Muscle of arm (tissue), 12 donors: Measurements from ENCODE around the gene PPP1CA. TPM values are rescaled to one million over a fixed set of nuclear protein-coding genes. Genes with fewer than 3 reads are reported as not detected.

Experiments used
- DNase-seq: peaks from one replicate; pipeline ENCODE4 v3.0.0-alpha.2; 2013
- polyA plus RNA-seq, 12 donors: library from polyadenylated mRNA; unstranded; fragments of 120-200 nt; gene quantifications; one replicate each; pipeline ENCODE4 v1.2.1, GENCODE V29; 2013; ENCODE audit not compliant: insufficient read length in 12 of 12

The PPP1CA gene
- polyA plus RNA-seq, 12 donors, result 92.1 to 180 (median 109) TPM; not detected in 1

GRCh38 chr11:67371189-67371910, 30.3 kb downstream of the PPP1CA start:
- DNase-seq, result no peak

GRCh38 chr11:67370351-67371076, 31.1 kb downstream of the PPP1CA start:
- DNase-seq, result no peak

- DNase-seq, result no peak
Measured at GRCh38 chr11:67369801-67370284, 31.8 kb downstream of the PPP1CA start.

- no peak for DNase-seq
Measured at GRCh38 chr11:67369275-67369674, 32.4 kb downstream of the PPP1CA start.

GRCh38 chr11:67368621-67369020, 33.0 kb downstream of the PPP1CA start:
- DNase-seq, result no peak

GRCh38 chr11:67367761-67368227, 33.9 kb downstream of the PPP1CA start:
- DNase-seq, result no peak

GRCh38 chr11:67366961-67367760, 34.5 kb downstream of the PPP1CA start:
- no peak for DNase-seq

- DNase-seq, result peak; percentile 61
Measured at GRCh38 chr11:67366546-67366945, 35.1 kb downstream of the PPP1CA start.

GRCh38 chr11:67365736-67366444, 35.8 kb downstream of the PPP1CA start:
- DNase-seq, result no peak

- DNase-seq, result no peak
Measured at GRCh38 chr11:67364783-67365722, 36.6 kb downstream of the PPP1CA start.

GRCh38 chr11:67364169-67364568, 37.5 kb downstream of the PPP1CA start:
- no peak for DNase-seq

- no peak for DNase-seq
Measured at GRCh38 chr11:67357831-67358670, 43.6 kb downstream of the PPP1CA start.

- peak; percentile 72 for DNase-seq
Measured at GRCh38 chr11:67356864-67357561, 44.6 kb downstream of the PPP1CA start.

GRCh38 chr11:67356387-67356863, 45.2 kb downstream of the PPP1CA start:
- no peak for DNase-seq

GRCh38 chr11:67355794-67356386, 45.8 kb downstream of the PPP1CA start:
- DNase-seq, result no peak

- no peak for DNase-seq
Measured at GRCh38 chr11:67355023-67355793, 46.5 kb downstream of the PPP1CA start.
